K562 (cell line): ENCODE measurements around the gene PRPF8. TPM values are rescaled to one million over a fixed set of nuclear protein-coding genes. Genes with fewer than 3 reads are reported as not detected.

Experiments
- ATAC-seq: fragments of 200-7000 bp; cut with Tn5 transposase; 3 replicates; pipeline ENCODE4 v1.9.1; 2020; ENCODE audit warnings: moderate library complexity
- BruUV-seq: library from RNA; stranded (reverse); fragments of 400-500 nt; replicated peaks from 2 replicates; lab custom pipeline; 2021; lab: Mats Ljungman, UMichigan
- CTCF ChIA-PET: fragments of 300-600 bp; formaldehyde crosslinking; extraction: SDS; loops from one replicate; lab custom pipeline; 2021; ENCODE audit warnings: low intra/inter-chr PET ratio; lab: Yijun Ruan, JAX
- POLR2A ChIA-PET: fragments of 300-600, 350-650 bp; sonication (Branson Sonifier 250); formaldehyde crosslinking; extraction: SDS; loops from one replicate; lab custom pipeline; 2021; ENCODE audit warnings: antibody characterized with exemption, inconsistent platforms; lab: Yijun Ruan, JAX
- DNase-seq, 4 experiments: peaks; one replicate each; pipeline versions ENCODE4 v3.0.0 to v3.0.0-alpha.2; 2011 to 2018; ENCODE audit warnings: low spot score in 3 of 4, mixed read lengths in 3 of 4; ENCODE audit errors: extremely low read depth in 1 of 4
- FAIRE-seq: peaks from 2 replicates; lab custom pipeline; 2011; peaks lifted over from hg19 to GRCh38; lab: Jason Lieb, UNC
- H2AFZ ChIP-seq: 2 replicates; pipeline ENCODE4 v1.6.0; 2011; ENCODE audit warnings: low read depth, low read length, control low read depth, inconsistent platforms
- H3K27ac ChIP-seq: fragments of 200-600 bp; 3 replicates; pipeline ENCODE4 v1.8.0; 2011; ENCODE audit warnings: low read depth, mild to moderate bottlenecking, control low read depth, inconsistent platforms, low read length, moderate library complexity, mixed read lengths; ENCODE audit errors: extremely low read depth
- H3K27me3 ChIP-seq, 2 experiments: fragments of 300-600 bp in 1 of 2; 2 replicates in 1 of 2; 3 replicates in 1 of 2; pipeline versions ENCODE4 v1.6.0 to v1.8.0; 2011; ENCODE audit warnings: inconsistent platforms in 2 of 2, low read length in 2 of 2, mild to moderate bottlenecking in 1 of 2, mixed read lengths in 1 of 2, moderate library complexity in 1 of 2; ENCODE audit not compliant: control insufficient read depth in 2 of 2, insufficient read depth in 2 of 2
- H3K36me3 ChIP-seq: fragments of 300-600 bp; 3 replicates; pipeline ENCODE4 v1.8.0; 2011; ENCODE audit warnings: mild to moderate bottlenecking, low read length, inconsistent platforms; ENCODE audit not compliant: control insufficient read depth, insufficient read depth
- H3K4me1 ChIP-seq, 2 experiments: fragments of 200-600 bp in 1 of 2; replicated peaks in 1 of 2; 2 replicates in 1 of 2; 3 replicates in 1 of 2; pipeline versions ENCODE4 v1.5.1 to v1.8.0; 2011; ENCODE audit warnings: inconsistent platforms in 2 of 2, low read length in 2 of 2, mild to moderate bottlenecking in 1 of 2, mixed read lengths in 1 of 2, moderate library complexity in 1 of 2; ENCODE audit not compliant: control insufficient read depth in 2 of 2, insufficient read depth in 2 of 2
- H3K4me2 ChIP-seq: 2 replicates; pipeline ENCODE4 v1.6.1; 2011; ENCODE audit warnings: low read length, control low read depth, inconsistent platforms, mixed read lengths; ENCODE audit not compliant: insufficient read depth
- H3K4me3 ChIP-seq: fragments of 200-600 bp; sonication (generic), shearing (Covaris generic); 2 replicates; pipeline ENCODE4 v1.5.1; 2016; ENCODE audit warnings: control low read depth, inconsistent platforms
- H3K79me2 ChIP-seq: fragments of 200-600 bp; 3 replicates; pipeline ENCODE4 v1.8.0; 2011; ENCODE audit warnings: low read length, inconsistent platforms; ENCODE audit not compliant: control insufficient read depth, insufficient read depth
- H3K9ac ChIP-seq, 2 experiments: 2 replicates each; pipeline versions ENCODE4 v1.6.0 to v1.6.1; 2011; ENCODE audit warnings: low read depth in 2 of 2, low read length in 2 of 2, control low read depth in 1 of 2, inconsistent platforms in 1 of 2, mild to moderate bottlenecking in 1 of 2, mixed read lengths in 1 of 2; ENCODE audit not compliant: insufficient read depth in 1 of 2
- H3K9me1 ChIP-seq: one replicate; pipeline ENCODE4 v1.6.0; 2011; ENCODE audit warnings: inconsistent platforms, mild to moderate bottlenecking, low read length, moderate library complexity; ENCODE audit not compliant: control insufficient read depth, insufficient read depth
- H3K9me3 ChIP-seq: replicated peaks from 2 replicates; pipeline ENCODE4 v1.5.1; 2011; ENCODE audit warnings: low read depth, low read length, inconsistent platforms; ENCODE audit not compliant: control insufficient read depth, insufficient read depth
- H4K20me1 ChIP-seq: replicated peaks from 2 replicates; pipeline ENCODE4 v1.6.1; 2011; ENCODE audit warnings: low read length, inconsistent platforms, mixed read lengths; ENCODE audit not compliant: control insufficient read depth, insufficient read depth
- BCOR ChIP-seq: fragments of 450-650 bp; IDR thresholded peaks from 2 replicates; pipeline ENCODE4 v1.6.1; 2016
- CCNT2 ChIP-seq: IDR thresholded peaks from 2 replicates; pipeline ENCODE4 v1.6.1; 2011; ENCODE audit warnings: borderline replicate concordance, low read depth, mild to moderate bottlenecking, moderate library complexity, mixed read lengths, low read length; ENCODE audit not compliant: insufficient read length; ENCODE audit errors: extremely low read depth
- FOS ChIP-seq: IDR thresholded peaks from 3 replicates; pipeline ENCODE4 v1.6.1; 2011; ENCODE audit not compliant: insufficient read length; ENCODE audit errors: extremely low read depth
- FOXK2 ChIP-seq, 2 experiments: fragments of 450-650 bp; IDR thresholded peaks in 1 of 2; conservative IDR thresholded peaks in 1 of 2; 2 replicates each; pipeline ENCODE4 v1.6.1; 2016; ENCODE audit warnings: low read depth in 2 of 2, mild to moderate bottlenecking in 1 of 2
- HNRNPLL ChIP-seq: fragments of 200-400 bp; formaldehyde crosslinking; IDR thresholded peaks from 2 replicates; pipeline ENCODE4 v1.6.1; 2017; ENCODE audit warnings: low read length, low read depth, mild to moderate bottlenecking; ENCODE audit not compliant: poor library complexity, severe bottlenecking
- JUND ChIP-seq, 2 experiments: IDR thresholded peaks; 2 replicates in 1 of 2; 3 replicates in 1 of 2; pipeline ENCODE4 v1.6.1; 2011; ENCODE audit warnings: borderline replicate concordance in 2 of 2, low read depth in 2 of 2, low read length in 2 of 2, improper control_type of control experiment in 1 of 2, missing biosample characterization in 1 of 2, missing genetic modification characterization in 1 of 2, missing genetic modification reagents in 1 of 2
- KDM4B ChIP-seq, 2 experiments: fragments of 450-650 bp in 1 of 2; sonication (generic) in 1 of 2; IDR thresholded peaks; 2 replicates each; pipeline ENCODE4 v1.6.1; 2016 to 2017; ENCODE audit warnings: borderline replicate concordance in 2 of 2, antibody characterized with exemption in 1 of 2, low read depth in 1 of 2, mild to moderate bottlenecking in 1 of 2
- L3MBTL2 ChIP-seq: fragments of 450-650 bp; IDR thresholded peaks from 2 replicates; pipeline ENCODE4 v1.6.1; 2016; ENCODE audit warnings: mild to moderate bottlenecking, moderate library complexity
- LCOR ChIP-seq: sonication (generic); formaldehyde crosslinking; IDR thresholded peaks from 2 replicates; pipeline ENCODE4 v1.8.0; 2022; ENCODE audit warnings: mild to moderate bottlenecking, missing genetic modification reagents
- NFRKB ChIP-seq: fragments of 450-650 bp; IDR thresholded peaks from 2 replicates; pipeline ENCODE4 v1.6.1; 2016; ENCODE audit warnings: low read depth
- NRF1 ChIP-seq, 2 experiments: fragments of 450-650 bp; IDR thresholded peaks in 1 of 2; conservative IDR thresholded peaks in 1 of 2; 2 replicates each; pipeline ENCODE4 v1.6.1; 2014; ENCODE audit warnings: mild to moderate bottlenecking in 2 of 2
- PHF8 ChIP-seq: fragments of 200-600 bp; sonication (generic); IDR thresholded peaks from 2 replicates; pipeline ENCODE4 v1.6.1; 2012; ENCODE audit warnings: mixed run types, mild to moderate bottlenecking, inconsistent platforms, low read length, moderate library complexity, borderline replicate concordance
- POLR2G ChIP-seq: fragments of 200-400 bp; formaldehyde crosslinking; IDR thresholded peaks from 2 replicates; pipeline ENCODE4 v1.6.1; 2017; ENCODE audit warnings: low read depth, mild to moderate bottlenecking, antibody characterized with exemption, low read length, moderate library complexity
- RNF2 ChIP-seq: sonication (generic); IDR thresholded peaks from 2 replicates; pipeline ENCODE4 v1.6.1; 2016
- SAP30 ChIP-seq: fragments of 200-600 bp; sonication (generic); IDR thresholded peaks from 2 replicates; pipeline ENCODE4 v1.6.1; 2012; ENCODE audit warnings: borderline replicate concordance, low read depth, mild to moderate bottlenecking, moderate library complexity, low read length, control low read depth, inconsistent platforms; ENCODE audit not compliant: insufficient read depth, poor library complexity, severe bottlenecking
- XRCC4 ChIP-seq: IDR thresholded peaks from one replicate; pipeline ENCODE4 v1.6.1; 2011; ENCODE audit not compliant: insufficient read depth, insufficient read length; ENCODE audit errors: extremely low read depth
- ZC3H4 ChIP-seq: sonication (generic); formaldehyde crosslinking; IDR thresholded peaks from 2 replicates; pipeline ENCODE4 v1.9.0; 2021; ENCODE audit warnings: missing genetic modification reagents, borderline replicate concordance
- ZNF263 ChIP-seq: sonication (generic); formaldehyde crosslinking; IDR thresholded peaks from 2 replicates; pipeline ENCODE4 v1.8.0; 2022; ENCODE audit warnings: mild to moderate bottlenecking, missing genetic modification reagents, borderline replicate concordance
- WGBS: fragments of 100-300 bp; shearing (Covaris generic); methylation state at CpG from one replicate; pipeline ENCODE4 v1.1.6; 2016; ENCODE audit warnings: low coverage, mixed read lengths; ENCODE audit not compliant: insufficient coverage; ENCODE audit errors: missing lambda C conversion rate; 5-methylcytosine and 5-hydroxymethylcytosine counted together
- in situ Hi-C: fragments of 300-500 bp; cut with MboI; formaldehyde crosslinking; loops from 4 replicates; pipeline ENCODE4 v1.15.0; 2018; ENCODE audit warnings: inconsistent platforms, mixed read lengths
- intact Hi-C: fragments of 100-400 bp; cut with micrococcal nuclease; formaldehyde crosslinking; loops from 2 replicates; pipeline ENCODE4 v1.14.2; 2022
- polyA plus RNA-seq, 8 experiments: library from polyadenylated mRNA; depleted of rRNA in 4 of 8; stranded (reverse) in 5 of 8; unstranded in 3 of 8; fragments of >200 nt; fragmentation: Nextera tagmentation in 2 of 8; fragmentation: Illumina TruSeq in 1 of 8; extraction: Ambion mirVana in 2 of 8; extraction: Trizol in 1 of 8; gene quantifications; 2 replicates each; pipeline versions ENCODE4 v1.2.1 to v1.2.3, GENCODE V29; 2011 to 2014; ENCODE audit warnings: inconsistent platforms in 1 of 8, missing spikeins in 1 of 8
- total RNA-seq, 7 experiments: library from RNA; depleted of rRNA in 6 of 7; stranded (reverse); fragments of >200 nt in 6 of 7; fragmentation: Illumina TruSeq in 2 of 7; extraction: Trizol in 2 of 7; gene quantifications; 2 replicates each; pipeline versions ENCODE4 v1.2.1 to v1.2.3, GENCODE V29; 2011 to 2021; ENCODE audit warnings: low replicate concordance in 1 of 7

Gene PRPF8
- total and polyA plus RNA-seq, 9 of the 15 experiments (the other 6 are each of a cell fraction or from before 2014, with no cell fraction given), result 64.3 to 294 (median 85.9) TPM

- Histone ChIP-seq H3K79me2 (no peaks in the 10 kb centered on the region), H3K9me3 (no peaks in the 10 kb centered on the region), H3K4me3 (peak within 1 kb of the TSS; percentile 66), H4K20me1 (peaks cover 8% of the 10 kb centered on the region; the same call in 1 of the 2 replicates), H2AFZ (peak within 1 kb of the TSS; percentile 86), H3K9me1 (no peaks in the 10 kb centered on the region), H3K4me2 (peak within 1 kb of the TSS; percentile 90), H3K4me1 (peaks cover 9 to 36% of the 10 kb centered on the region in 2 experiments), H3K27me3 (no peaks in the 10 kb centered on the region), H3K36me3 (no peaks in the 10 kb centered on the region), H3K9ac (peak within 1 kb of the TSS; percentile 83 to 94), H3K27ac (peak within 1 kb of the TSS; percentile 92)
- DNase-seq (peak; percentile 86 to 91 (median 87)), FAIRE-seq (peak; percentile 48), ATAC-seq (peak; percentile 91)
- intact Hi-C loops, result loop anchor here (2.0 kb wide), 1 partner anchor 53 kb away; no protein-coding TSS in a partner anchor
- CTCF ChIA-PET, result interaction anchor here (1.0 kb wide), 1 partner anchor 55 kb away, joined by 3 read pairs; no protein-coding TSS in a partner anchor
- TSS peak; percentile 66 for BruUV-seq
- in situ Hi-C loops, result no loop called here
- under 1% methylated on average over 52 of the region's 95 CpGs for WGBS
- POLR2A ChIA-PET, result interaction anchor here (0.6 to 1.7 kb wide), 4 partner anchors 10 to 54 kb away, joined by 3 to 4 read pairs (median 3); no protein-coding TSS in a partner anchor
- peak; percentile 51; the same call in 1 of the 2 replicates for TF ChIP-seq BCOR
- peak; percentile 74 for TF ChIP-seq CCNT2
- TF ChIP-seq JUND (IDR thresholded peaks at IDR 0.05; ENCODE audit: borderline replicate concordance, low read depth, low read length), result no peak
- no peak for TF ChIP-seq JUND (tag; IDR thresholded peaks at IDR 0.05; ENCODE audit: borderline replicate concordance, low read depth, low read length)
- TF ChIP-seq NFRKB, result peak; percentile 59; the same call in 1 of the 2 replicates
- TF ChIP-seq SAP30, result peak; percentile 6
- TF ChIP-seq L3MBTL2, result peak; percentile 79
- TF ChIP-seq NRF1 (conservative IDR thresholded peaks at IDR 0.05 in 1 of 2, IDR thresholded peaks at IDR 0.05 in 1 of 2), result peak; percentile 70 to 76
- peak; percentile 83; the same call in 1 of the 2 replicates for TF ChIP-seq POLR2G
- TF ChIP-seq XRCC4, result no peak
- TF ChIP-seq LCOR, result peak; percentile 69; the same call in 1 of the 2 replicates
- peak; percentile 39; the same call in 1 of the 2 replicates for TF ChIP-seq RNF2
- peak; percentile 35; the same call in 1 of the 2 replicates for TF ChIP-seq ZNF263 (CRISPR knock-in tag)
- peak; percentile 10 for TF ChIP-seq HNRNPLL
- TF ChIP-seq KDM4B (IDR thresholded peaks at IDR 0.05; ENCODE audit: borderline replicate concordance in 2 of 2, low read depth in 1 of 2), result no peak
- TF ChIP-seq PHF8, result peak; percentile 64; the same call in 1 of the 2 replicates
- TF ChIP-seq FOXK2 (conservative IDR thresholded peaks at IDR 0.05 in 1 of 2, IDR thresholded peaks at IDR 0.05 in 1 of 2; ENCODE audit: low read depth in 2 of 2), result peak in 1 of 2 experiments; percentile 25; a peak in 1 of 4 replicates
- TF ChIP-seq ZC3H4, result peak; percentile 90; the same call in 1 of the 2 replicates
- TF ChIP-seq FOS, result peak; percentile 70
These were observed 56.4 kb downstream of the PRPF8 start, which contains the start of gene SLC43A2 for GRCh38 chr17:1627982-1628855. Gene SLC43A2 (minus strand): TSS chr17:1628834. CDS start chr17:1627874, 960 bp downstream.
